Glomerular visceral epithelial cell (primary cell): ENCODE results near the gene BCDIN3D.
"Not testable (repeated sequence)": the region's sequence is repeated elsewhere in the genome, so short reads cannot be mapped to it uniquely, and the experiment has no call there.

Experiments
- DNase-seq: peaks from one replicate; pipeline ENCODE4 v3.0.0-alpha.2; 2016; ENCODE audit errors: extremely low spot score

BCDIN3D gene

DNA sequence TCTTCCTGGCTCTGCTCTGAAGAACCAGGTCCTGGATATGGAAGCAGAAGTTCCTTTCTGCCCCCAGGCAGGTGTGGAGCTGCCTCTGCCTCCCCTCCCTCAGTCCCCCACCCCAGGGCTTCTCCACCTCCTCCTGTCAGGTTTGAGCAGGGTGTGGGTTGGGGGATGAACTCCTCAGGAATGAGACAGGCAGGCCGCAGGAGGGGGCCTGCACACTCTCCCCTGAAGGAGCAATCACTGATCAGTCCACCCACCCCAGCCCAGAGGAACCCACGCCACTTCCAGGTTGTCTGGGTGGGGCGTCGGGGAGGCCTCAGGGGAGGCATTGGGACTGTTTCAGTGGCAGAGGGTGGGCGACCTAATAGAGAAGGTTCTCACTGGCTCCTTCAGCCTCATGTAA, 34.2 kb upstream of the BCDIN3D start:
- no peak for DNase-seq

- no peak for DNase-seq
These were observed 33.2 kb upstream of the BCDIN3D start for GRCh38 chr12:49876070-49876469.

GRCh38 chr12:49875115-49875720, 32.3 kb upstream of the BCDIN3D start:
- DNase-seq = no peak

DNA sequence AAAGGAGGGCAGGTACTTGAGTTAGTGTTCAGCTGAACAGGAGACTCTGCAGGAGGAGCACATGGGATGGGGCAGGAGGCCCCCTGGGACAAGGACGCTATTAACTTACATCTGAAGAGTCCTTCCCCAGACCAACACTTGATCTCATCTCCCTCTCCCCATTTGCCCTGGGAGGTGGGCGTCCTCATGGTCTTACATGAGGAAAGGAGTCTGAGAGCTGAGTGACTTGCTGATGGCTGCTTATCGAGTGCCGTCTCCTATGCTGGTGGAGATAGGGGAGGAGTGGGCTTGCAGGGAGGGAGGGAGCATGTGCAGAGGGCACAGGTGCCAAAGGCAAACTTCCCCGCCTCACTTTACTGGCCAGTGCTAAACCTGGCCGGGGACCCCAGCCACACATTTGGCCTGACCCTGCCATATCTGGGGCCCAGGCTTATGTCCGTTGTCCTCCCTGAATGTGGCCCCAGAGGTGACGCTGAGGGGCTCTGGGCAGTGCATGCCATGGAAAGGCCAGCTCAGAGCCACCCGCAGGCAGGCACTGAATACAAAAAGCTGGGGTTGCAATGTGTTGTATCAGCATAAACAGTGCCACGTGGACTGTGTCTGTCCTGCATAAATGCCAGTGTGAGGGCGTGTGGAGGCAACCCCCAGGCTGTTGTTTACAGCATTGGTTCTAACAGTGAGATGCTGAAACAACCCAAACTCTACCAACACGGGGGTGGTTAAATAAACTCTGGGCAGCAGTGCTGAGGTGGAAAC, 31.4 kb upstream of the BCDIN3D start:
- DNase-seq = no peak

DNA sequence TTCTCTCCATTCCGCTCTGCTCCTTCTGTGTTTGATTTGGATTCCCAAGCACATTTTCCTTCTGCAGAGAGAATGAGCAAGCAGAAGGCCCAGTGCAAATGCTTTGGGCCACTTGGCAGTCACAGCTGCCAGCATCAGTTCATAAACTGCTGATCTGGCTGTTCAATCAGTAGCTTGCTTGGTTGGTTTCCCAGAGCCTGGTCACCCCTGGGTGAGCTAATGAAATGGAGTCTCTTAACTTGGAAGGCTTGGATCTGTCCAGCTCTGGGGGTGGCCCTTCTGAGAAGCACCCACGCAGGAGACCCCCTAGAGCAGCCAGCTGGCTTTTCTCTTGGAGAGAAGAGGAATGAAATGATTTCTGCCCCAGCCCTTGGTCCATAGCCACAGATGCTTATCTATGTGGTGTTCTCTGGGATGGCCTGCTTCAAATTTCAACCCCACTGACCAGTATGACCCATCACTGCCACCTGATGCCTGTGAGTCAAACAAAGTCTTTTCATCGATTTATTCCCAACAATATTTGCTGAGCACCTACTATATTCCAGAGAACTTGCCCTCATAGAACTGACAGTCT, 30.5 kb upstream of the BCDIN3D start:
- no peak for DNase-seq

DNA sequence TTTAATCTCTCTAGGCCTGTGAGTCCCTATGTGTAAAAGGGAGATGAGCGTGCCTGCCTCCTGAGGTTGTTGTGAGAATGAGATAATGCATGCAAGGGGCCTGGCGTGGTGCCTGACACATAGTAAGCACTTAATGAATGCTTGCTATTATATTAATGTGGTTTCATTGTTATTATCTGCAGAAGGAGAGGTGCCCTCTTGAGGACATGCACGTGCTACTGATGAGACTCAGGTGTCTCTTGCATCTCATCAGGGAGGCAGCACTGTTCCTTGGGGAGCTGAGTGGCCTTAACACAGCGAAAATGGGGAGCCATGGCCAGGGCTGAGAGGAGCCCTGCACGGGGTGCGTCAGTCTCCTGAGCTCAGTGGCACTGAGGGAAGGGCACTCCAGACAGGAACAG, 29.9 kb upstream of the BCDIN3D start:
- no peak for DNase-seq

- no peak for DNase-seq
These were observed 29.5 kb upstream of the BCDIN3D start for GRCh38 chr12:49872381-49872780.

DNA sequence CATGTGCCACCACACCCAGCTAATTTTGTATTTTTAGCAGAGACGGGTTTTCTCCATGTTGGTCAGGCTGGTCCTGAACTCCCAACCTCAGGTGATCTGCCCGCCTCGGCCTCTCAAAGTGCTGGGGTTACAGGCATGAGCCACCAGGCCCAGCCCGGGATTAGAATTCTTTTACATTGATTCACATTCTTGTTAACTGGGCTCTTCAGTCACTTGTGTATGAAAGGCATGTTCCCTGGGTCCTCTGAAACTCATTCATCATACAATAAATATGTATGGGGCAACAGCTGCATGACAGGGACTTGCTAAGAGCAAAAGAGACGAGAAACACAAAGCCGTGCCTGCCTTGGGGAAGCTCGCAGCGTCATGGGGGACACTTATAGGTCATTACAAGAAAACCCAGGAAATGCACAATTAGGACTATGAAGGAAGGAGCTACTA, 28.9 kb upstream of the BCDIN3D start:
- not testable (repeated sequence) for DNase-seq

DNA sequence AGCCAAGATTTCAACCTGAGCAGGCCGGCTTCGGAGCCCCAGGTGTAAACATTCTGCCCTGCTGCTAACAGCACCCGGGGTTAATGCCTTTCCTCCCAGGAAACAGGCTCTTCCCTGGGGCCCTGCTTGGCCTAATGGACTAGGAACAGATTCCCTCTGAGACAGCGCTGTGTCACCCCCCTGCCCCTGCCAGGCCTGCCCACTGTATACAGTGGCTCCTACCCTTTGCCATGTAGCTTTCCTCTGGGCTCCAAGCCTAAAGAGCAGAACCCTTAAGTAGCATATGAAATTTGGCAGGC, 28.3 kb upstream of the BCDIN3D start:
- no peak for DNase-seq

DNA sequence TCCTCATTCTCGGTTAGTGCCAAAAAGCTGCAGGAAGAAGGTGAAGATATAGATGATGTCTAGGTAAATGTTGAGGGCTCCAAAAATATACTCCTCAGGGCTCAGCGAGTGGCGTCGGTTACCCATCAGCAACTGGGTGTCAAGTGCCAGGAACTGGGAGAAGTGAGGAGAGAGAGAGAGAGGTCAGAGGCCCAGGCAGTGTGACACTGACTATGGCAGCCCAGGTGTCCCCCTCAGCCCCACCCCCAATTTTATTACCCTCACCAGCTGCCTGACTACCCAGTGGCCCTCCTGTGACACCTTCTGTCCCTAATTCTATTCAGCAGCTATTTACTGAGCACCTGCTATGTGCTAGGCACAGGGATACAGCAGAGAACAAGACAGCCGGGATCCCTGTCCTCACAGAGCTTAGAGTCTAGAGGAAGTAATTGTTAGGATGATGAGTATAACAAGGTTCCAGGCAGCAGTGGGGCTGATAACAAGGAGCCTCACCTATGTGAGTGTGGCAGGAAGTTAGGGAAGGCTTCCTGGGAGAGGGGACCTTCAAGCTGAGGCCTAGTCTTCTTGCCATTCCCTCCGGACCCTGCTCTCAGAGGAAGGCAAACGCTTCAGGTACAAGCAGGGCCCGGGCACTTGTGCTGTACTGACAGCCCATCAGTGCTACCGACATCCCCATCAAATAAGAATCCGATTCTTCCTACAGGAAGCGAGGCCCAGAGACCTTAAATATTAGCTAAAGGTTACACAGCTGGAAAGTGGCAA, 27.8 kb upstream of the BCDIN3D start:
- no peak for DNase-seq

DNA sequence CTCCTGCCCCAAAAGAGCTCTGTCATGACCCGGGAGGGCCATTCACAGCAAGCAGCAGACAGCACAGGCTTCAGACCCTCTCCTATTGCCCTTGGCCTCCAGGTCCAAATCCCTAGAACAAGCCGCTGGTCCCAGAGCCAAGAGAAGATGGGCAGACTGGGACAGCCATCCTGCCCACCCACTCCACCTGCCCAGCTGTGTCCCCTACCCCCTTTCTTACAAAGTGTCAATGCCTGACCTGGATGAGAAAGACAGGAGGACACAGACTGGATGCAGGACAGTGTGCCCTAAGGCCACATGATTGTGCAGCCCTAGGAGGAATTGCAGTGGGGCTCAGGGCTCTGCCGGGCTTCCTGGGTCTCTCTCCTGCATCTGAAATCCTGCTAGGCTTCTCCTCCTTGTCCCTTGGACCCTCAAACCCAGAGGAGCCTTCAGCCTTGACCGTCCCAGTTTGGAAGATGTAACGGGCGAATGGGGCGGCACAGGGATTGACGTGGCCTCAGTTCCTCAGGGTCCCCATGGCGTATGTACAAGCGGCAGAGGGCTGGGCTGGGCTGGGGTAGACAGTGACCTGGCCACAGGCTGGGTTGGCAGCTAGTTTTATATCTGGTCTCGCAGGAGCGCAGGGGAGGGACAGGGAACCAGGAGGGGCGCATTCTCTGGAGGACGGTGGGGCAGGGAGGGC, 27.1 kb upstream of the BCDIN3D start:
- DNase-seq = no peak

DNA sequence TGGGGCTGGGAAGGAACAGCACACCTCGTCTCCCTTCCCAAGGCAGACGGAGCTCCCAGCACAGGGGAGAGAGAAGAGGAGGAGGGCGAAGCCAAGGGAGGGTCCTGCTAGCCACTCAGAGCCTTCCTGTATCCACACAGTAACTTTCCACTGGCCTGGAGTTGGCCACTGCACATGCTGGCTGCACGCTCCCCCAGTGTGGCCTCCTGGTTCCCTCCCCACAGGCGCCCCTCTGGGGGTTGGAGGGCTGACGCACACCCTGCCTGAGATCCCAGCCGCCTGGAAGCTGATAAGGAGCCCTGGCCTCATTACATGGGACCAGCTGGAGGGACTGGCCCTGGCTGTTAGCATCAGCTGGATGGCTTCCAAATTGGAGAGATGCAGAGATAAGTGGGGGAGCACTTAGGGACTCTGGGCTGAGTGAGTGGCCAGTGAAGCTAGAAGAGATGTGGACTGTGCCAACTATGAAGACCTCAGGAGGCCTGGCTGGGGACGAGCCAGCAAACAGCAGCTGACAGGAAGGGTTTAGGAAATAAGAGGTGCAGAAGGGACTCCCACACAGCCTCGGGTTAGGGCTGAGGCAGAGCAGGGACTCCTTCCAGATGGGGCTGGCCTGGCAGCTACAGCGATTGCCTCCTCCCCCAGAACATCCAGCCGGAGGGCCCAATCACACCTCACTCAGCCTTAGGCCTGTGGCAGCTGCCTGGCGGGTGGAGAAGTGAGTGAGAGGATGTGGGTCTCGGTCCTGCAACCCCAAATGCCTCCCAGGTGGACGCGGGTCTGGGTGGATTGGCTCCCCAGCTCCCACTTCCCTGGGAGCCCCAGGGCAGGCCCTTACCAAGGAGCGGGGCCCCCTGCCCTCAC, 26.3 kb upstream of the BCDIN3D start:
- DNase-seq = peak; percentile 7

- DNase-seq = no peak
These were observed 25.5 kb upstream of the BCDIN3D start for GRCh38 chr12:49868449-49868848.

- no peak for DNase-seq
These were observed 24.9 kb upstream of the BCDIN3D start for GRCh38 chr12:49867570-49868341.

DNA sequence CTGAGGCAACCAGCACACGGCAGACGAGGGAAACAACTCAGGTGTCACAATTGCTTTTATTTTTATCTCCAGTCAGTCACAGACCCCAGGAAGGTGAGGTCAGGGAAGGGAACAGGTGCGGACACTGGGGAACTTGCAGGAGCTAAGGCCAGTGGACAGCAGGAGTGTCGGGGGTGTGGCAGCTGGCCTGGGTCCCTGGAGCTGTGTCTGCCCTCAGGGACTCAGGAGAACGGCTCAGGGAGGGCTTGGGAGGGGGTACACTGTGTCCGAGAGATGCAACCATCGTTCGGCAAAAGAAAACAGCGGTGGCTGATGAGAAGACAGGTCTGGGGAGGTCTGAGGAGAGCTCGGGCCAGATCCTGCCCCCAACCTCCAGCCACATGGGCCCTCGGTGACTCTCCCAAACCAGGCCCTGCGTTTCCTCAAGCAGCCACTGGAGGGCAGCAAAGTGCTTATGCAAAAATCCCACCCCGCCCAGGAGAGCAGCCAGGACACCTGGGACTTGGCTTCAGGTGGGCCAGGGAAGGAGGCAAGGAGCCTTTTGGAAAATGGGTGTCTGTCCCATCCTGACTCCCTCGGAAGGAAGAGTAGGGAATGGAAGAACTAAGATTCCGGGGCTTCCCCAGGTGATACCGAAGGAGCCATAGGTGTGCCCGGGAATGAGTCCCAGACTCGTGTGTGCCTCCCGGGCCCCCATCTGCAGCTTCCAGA, 24.1 kb upstream of the BCDIN3D start:
- DNase-seq = peak; percentile 62

DNA sequence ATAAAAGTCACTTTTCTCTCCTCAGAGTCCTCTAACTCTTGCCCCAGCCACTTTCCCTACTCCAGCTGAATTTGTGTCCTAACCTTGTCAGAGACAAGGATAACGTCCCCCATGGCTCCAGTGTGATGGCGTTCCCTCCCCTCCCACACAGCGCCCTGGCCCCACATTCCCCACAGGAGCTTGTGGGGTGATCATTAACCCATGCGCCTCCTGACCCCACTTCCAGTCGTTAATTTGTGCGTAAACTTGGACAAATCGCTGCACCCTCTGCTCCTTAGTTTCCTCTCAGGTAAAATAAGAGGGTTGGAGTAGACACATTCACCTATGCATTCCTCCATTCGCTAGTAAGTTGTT, 22.9 kb upstream of the BCDIN3D start:
- no peak for DNase-seq

DNA sequence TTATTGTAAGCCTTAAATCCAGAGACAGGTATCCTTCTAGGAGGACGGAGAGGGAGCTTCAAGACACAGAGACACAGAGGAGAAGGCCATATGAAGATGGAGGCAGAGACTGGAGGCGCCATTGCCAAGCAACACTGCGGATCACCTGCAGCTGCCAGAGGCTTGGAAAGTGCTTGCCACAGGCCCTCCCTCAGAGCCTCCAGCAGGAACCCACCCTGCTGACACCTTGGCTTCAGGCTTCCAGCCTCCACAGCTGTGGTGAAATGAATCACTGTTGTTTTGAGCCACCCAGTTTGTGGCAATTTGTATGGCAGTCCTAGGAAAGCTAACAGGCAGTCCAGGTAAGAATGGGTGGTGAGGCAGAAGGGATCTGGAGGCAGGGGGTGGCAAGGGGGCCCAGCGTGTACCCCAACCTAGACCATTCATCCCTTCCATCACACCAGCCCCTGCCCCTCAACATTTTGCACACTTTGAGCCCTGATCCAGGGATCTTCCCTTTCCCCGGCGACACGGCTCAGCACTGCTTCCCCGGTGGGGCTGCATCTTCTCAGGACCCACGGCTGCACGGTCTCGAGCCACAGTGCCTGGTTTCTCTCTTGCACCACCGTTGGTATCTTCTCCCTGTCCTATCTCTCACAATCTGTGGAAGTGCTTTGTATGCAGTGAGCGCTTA, 22.3 kb upstream of the BCDIN3D start:
- DNase-seq = no peak

DNA sequence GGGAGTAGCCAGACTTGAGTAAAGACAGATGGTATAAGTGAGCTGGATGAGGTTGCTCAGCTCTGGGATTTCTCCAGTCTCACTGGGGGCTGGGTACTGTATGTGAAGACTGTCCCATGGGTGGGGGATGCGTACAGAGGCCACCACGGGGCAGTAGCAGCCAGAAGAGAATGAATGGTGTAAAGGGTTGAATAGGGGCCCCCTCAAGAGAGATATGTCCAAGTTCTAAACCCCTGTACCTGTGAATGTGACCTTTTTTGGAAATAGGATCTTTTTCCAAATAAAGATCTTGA, 21.8 kb upstream of the BCDIN3D start:
- DNase-seq = no peak
